Neuron (in vitro differentiated cells): ENCODE data around the gene C2orf74.
"Not testable (repeated sequence)": the region's sequence is repeated elsewhere in the genome, so short reads cannot be mapped to it uniquely, and the experiment has no call there.

Experiments
- H2AFZ ChIP-seq: one replicate; pipeline ENCODE4 v1.6.1; 2013; ENCODE audit warnings: low read depth, mild to moderate bottlenecking, inconsistent platforms, low read length, moderate library complexity
- H3K27me3 ChIP-seq: one replicate; pipeline ENCODE4 v1.6.1; 2013; ENCODE audit warnings: low read length; ENCODE audit not compliant: insufficient read depth
- H3K36me3 ChIP-seq: one replicate; pipeline ENCODE4 v1.6.1; 2013; ENCODE audit warnings: low read length; ENCODE audit not compliant: insufficient read depth
- H3K4me1 ChIP-seq: one replicate; pipeline ENCODE4 v1.6.1; 2013; ENCODE audit warnings: low read length; ENCODE audit not compliant: insufficient read depth
- H3K4me3 ChIP-seq: 2 replicates; pipeline ENCODE4 v1.5.1; 2013; ENCODE audit warnings: mild to moderate bottlenecking, low read length, moderate library complexity
- H3K9me3 ChIP-seq: one replicate; pipeline ENCODE4 v1.6.1; 2013; ENCODE audit warnings: low read length

C2orf74 gene

GRCh38 chr2:61194646-61195045, 32.7 kb downstream of the C2orf74 start:
- peaks cover 38% of the 10 kb centered on the region for H3K36me3 ChIP-seq
- H2AFZ ChIP-seq, H3K9me3 ChIP-seq, H3K4me1 ChIP-seq, H3K4me3 ChIP-seq, H3K27me3 ChIP-seq: not testable (repeated sequence)

GRCh38 chr2:61196671-61197070, 34.7 kb downstream of the C2orf74 start:
- Histone ChIP-seq H3K4me3 (no peak overlapping the region), H3K4me1 (no peaks in the 10 kb centered on the region), H3K27me3 (no peaks in the 10 kb centered on the region), H3K9me3 (no peaks in the 10 kb centered on the region), H3K36me3 (peaks cover 35% of the 10 kb centered on the region), H2AFZ (no peak overlapping the region)

GRCh38 chr2:61205132-61205531, 43.1 kb downstream of the C2orf74 start:
- Histone ChIP-seq H3K4me1 (no peaks in the 10 kb centered on the region), H3K9me3 (no peaks in the 10 kb centered on the region), H3K27me3 (no peaks in the 10 kb centered on the region), H3K4me3 (no peak overlapping the region), H2AFZ (no peak overlapping the region), H3K36me3 (peaks cover 81% of the 10 kb centered on the region)

DNA sequence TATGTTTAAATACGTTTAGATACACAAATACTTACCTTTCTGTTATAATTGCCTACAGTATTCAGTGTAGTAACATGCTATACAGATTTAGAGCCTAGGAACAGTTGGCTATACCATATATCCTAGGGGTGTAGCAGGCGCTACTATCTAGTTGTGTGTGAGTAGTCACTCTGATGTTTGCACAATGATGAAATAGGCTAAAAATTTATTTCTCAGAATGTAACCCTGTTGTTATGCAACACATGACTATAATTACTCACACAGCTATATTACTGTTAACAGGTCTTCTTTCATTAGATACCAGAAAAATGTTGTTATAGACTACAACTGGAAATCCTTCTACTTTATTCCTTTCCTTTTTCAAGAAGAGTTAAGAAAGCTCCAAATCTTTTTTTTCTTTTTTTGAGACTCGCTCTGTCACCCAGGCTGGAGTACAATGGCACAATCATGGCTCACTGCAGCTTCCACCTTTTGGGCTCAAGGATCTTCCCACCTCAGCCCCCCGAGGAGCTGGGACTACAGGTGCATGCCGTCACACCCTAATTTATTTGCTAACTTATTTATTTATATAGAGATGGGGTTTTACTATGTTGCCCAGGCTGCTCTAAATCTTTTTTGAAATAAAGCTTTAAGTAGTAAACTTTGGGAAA, 48.5 kb downstream of the C2orf74 start:
- H2AFZ ChIP-seq = no peak overlapping the region
- no peaks in the 10 kb centered on the region for H3K4me1 ChIP-seq
- no peak overlapping the region for H3K4me3 ChIP-seq
- H3K36me3 ChIP-seq = peaks cover 73% of the 10 kb centered on the region
- H3K9me3 ChIP-seq = no peaks in the 10 kb centered on the region
- no peaks in the 10 kb centered on the region for H3K27me3 ChIP-seq

DNA sequence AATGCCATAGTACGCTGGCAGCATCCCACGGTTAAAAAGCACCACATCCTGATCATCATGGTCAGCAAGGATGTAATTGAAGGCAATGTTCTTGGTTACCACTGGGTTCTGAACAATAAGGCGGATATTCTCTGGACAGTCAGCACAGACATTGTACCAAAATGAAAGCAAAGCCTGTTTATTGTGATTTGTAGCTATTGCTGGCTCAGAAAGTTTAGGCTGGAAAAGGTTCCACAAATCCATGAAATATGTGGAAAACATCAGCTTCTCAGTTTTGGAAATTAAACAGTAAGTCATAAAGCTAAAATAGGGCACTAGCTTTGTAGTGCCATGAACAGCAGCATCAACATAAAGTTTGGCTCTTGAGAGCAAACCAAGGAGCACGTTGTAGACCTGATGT, 52.2 kb downstream of the C2orf74 start:
- H3K27me3 ChIP-seq = no peaks in the 10 kb centered on the region
- H3K36me3 ChIP-seq = peaks cover 55% of the 10 kb centered on the region
- no peaks in the 10 kb centered on the region for H3K9me3 ChIP-seq
- H2AFZ ChIP-seq = no peak overlapping the region
- H3K4me3 ChIP-seq = no peak overlapping the region
- H3K4me1 ChIP-seq = no peaks in the 10 kb centered on the region
